ENCODE data around the gene PSEN2.

PSEN2 gene

DNA sequence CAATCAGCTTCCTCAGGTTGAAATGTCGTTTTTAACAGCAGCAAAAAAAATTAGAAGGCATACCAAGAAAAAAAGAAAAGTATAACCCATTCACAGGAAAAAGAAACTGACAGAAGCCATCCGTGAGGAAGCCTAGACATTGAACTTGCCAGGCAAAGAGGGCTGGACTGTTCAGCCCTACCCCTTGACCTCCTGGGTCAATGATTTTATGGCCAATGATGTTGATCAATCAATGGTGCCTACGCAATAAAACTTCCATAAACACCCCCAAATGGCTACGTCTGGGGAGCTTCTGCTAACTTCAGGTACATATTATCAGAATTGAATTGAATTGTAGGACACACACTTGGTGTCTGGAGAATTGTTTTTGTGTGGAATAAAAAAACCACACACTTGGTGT lies 4.8 kb upstream of the PSEN2 start:
- TF ChIP-seq, protein P1, sequence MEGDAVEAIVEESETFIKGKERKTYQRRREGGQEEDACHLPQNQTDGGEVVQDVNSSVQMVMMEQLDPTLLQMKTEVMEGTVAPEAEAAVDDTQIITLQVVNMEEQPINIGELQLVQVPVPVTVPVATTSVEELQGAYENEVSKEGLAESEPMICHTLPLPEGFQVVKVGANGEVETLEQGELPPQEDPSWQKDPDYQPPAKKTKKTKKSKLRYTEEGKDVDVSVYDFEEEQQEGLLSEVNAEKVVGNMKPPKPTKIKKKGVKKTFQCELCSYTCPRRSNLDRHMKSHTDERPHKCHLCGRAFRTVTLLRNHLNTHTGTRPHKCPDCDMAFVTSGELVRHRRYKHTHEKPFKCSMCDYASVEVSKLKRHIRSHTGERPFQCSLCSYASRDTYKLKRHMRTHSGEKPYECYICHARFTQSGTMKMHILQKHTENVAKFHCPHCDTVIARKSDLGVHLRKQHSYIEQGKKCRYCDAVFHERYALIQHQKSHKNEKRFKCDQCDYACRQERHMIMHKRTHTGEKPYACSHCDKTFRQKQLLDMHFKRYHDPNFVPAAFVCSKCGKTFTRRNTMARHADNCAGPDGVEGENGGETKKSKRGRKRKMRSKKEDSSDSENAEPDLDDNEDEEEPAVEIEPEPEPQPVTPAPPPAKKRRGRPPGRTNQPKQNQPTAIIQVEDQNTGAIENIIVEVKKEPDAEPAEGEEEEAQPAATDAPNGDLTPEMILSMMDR (IDR thresholded peaks at IDR 0.05; ENCODE audit: control insufficient read depth, extremely low read depth, insufficient read depth): no peak
- H3K4me3 ChIP-seq (ENCODE audit: low read depth, low read length): no peak overlapping the region
- no peak for DNase-seq (ENCODE audit: low read depth)

DNA sequence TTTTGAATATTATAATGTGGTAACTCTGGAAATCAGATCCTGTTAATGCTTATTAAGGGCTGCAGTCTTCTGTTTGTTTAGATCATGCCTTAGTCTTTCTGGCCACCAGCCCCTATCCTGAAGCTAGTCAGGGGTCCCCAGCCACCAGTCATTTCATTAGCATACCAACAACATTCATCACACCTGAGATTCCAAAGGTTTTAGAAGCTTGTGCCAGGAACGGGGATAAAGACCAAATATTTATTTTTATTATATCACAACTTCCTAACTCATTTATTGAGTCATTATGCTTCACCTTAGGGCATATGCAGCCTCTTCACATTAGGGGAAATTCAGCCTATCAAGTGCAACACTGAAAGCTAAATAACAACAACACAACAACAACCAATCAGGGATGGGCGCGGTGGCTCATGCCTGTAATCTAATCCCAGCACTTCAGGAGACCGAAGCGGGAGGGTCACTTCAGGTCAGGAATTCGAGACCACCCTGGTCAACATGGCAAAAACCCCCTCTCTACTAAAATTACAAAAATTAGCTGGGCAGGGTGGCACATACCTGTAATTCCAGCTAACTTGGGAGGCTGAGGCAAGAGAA lies 2.9 kb upstream of the PSEN2 start:
- DNase-seq (ENCODE audit: low read depth): no peak
- H3K4me3 ChIP-seq (ENCODE audit: low read depth, low read length): no peak overlapping the region
- TF ChIP-seq, protein P1 (IDR thresholded peaks at IDR 0.05; ENCODE audit: control insufficient read depth, extremely low read depth, insufficient read depth): no peak

DNA sequence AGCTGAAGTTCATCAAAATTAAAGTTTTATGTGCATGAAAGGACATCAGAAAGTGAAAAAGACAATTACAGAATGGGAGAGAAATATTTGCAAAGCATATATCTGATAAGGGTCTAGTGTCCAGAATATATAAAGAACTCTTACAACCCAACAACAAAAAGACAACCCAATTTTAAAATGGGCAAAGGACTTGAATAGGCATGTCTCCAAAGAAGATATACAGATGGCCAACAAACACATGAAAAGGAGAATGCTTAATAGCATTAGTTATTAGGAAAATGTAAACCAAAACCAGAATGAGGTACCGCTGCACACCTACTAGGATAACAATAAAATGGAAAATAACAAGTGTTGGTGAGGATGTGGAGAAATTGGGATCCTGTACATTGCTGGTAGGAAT lies 1.7 kb upstream of the PSEN2 start:
- TF ChIP-seq, protein P1 (IDR thresholded peaks at IDR 0.05; ENCODE audit: control insufficient read depth, extremely low read depth, insufficient read depth): no peak
- DNase-seq (ENCODE audit: low read depth): no peak
- no peak overlapping the region for H3K4me3 ChIP-seq (ENCODE audit: low read depth, low read length)

DNA sequence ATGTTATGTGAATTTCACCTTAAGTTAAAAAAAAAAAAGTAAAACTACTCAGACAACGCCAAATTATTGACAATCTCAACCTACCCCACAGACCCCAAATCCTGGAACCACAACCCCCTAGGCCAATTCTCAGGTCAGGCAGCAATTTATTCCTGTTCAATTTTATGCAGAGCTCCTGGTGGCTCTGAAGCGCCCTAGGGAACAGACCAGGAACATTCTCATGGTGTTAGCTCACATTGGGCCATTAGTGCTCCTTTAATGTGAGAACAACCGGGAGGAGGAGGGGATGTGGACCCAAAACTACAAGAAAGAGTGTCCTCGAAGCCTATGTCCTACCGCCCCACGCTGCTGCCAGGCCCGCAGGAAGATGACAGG lies 403 bp upstream of the PSEN2 start:
- DNase-seq (ENCODE audit: low read depth): no peak
- TF ChIP-seq, protein P1 (IDR thresholded peaks at IDR 0.05; ENCODE audit: control insufficient read depth, extremely low read depth, insufficient read depth): no peak
- peak overlapping the region; percentile 78 for H3K4me3 ChIP-seq (ENCODE audit: low read depth, low read length)

DNA sequence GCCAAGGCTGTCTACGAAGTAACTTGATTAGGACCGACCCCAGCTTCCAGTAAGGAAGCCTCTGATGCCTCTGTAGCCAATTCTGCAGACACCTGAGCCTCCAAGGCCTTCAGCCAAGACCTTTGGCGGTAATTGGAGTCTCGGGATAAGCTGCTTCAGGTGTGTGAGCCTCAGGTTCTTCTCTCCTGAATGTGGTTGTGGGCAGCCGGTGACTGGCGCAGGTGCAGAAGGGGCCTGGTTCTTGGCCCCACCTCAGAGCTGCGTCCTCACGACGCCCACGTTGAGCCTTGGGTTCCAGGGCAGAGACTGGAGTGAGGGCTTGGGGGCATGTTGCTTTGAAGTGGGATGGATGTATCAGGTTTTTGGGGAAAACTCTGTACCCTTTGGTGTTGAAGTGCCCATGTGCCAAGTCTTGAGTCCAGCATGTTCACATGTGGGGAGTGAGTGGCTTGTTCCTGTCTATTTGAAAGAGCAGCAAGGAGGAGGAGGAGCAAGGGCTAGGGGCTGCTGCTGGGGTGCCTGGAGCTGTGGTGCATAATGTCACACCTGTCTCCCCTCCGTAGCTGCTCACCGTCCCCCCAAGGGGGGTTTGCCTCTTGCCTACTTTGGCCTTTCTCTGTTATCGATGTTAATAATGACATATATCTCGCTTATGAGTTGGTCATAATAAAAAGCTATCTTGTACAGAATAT lies 1.4 kb downstream of the PSEN2 start:
- TF ChIP-seq, protein P1 (IDR thresholded peaks at IDR 0.05; ENCODE audit: control insufficient read depth, extremely low read depth, insufficient read depth): no peak
- no peak for DNase-seq (ENCODE audit: low read depth)
- peak overlapping the region; percentile 78 for H3K4me3 ChIP-seq (ENCODE audit: low read depth, low read length)

DNA sequence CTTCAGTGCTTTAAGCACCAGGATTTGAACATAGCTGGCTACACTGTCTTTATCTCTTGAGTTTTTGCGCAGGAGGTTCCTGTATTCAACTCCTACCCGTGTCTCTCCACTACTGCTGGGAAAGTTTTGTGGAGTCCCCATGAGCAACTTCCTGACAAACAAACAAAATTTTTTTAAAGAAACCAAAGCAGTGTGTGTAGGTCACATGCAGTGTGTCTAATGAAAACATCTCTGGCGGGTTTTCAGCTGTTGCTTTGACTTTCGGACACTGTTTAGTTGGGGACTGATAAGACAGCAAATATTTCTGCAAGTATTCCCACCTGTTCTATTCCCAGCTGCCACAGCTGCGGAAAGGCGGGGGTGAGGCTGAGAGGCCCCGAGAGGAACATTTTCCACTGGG lies 2.0 kb downstream of the PSEN2 start:
- DNase-seq (ENCODE audit: low read depth): no peak
- TF ChIP-seq, protein P1 (IDR thresholded peaks at IDR 0.05; ENCODE audit: control insufficient read depth, extremely low read depth, insufficient read depth): no peak

More for the DNA sequence above, 2.0 kb downstream of the PSEN2 start:
- no peak overlapping the region for H3K4me3 ChIP-seq (ENCODE audit: low read depth, low read length)
